Cardiac muscle cell (in vitro differentiated cells and primary cell): ENCODE data around the gene MKLN1. TPM values are rescaled to one million over a fixed set of nuclear protein-coding genes. Genes with fewer than 3 reads are reported as not detected.

Experiments used
- DNase-seq, 2 donors: peaks; one replicate each; pipeline versions ENCODE4 v3.0.0 to v3.0.0-alpha.2; 2010 to 2017; ENCODE audit warnings: low read depth in 1 of 2, low spot score in 1 of 2
- H3K27ac ChIP-seq: fragments of 200-600 bp; sonication (generic); 2 replicates; pipeline ENCODE4 v1.5.1; 2016
- H3K27me3 ChIP-seq: fragments of 200-600 bp; sonication (generic); 2 replicates; pipeline ENCODE4 v1.6.0; 2016; ENCODE audit warnings: control low read depth
- H3K36me3 ChIP-seq: fragments of 200-600 bp; sonication (generic); 2 replicates; pipeline ENCODE4 v1.5.1; 2016; ENCODE audit warnings: control low read depth
- H3K4me1 ChIP-seq: fragments of 200-600 bp; sonication (generic); 2 replicates; pipeline ENCODE4 v1.8.1; 2017; ENCODE audit warnings: low read depth, mild to moderate bottlenecking, mixed run types
- H3K4me3 ChIP-seq: fragments of 200-600 bp; sonication (generic); 2 replicates; pipeline ENCODE4 v1.5.1; 2016; ENCODE audit warnings: mild to moderate bottlenecking
- H3K9me3 ChIP-seq: fragments of 200-600 bp; sonication (generic); 2 replicates; pipeline ENCODE4 v1.5.1; 2017; ENCODE audit warnings: low read depth, mild to moderate bottlenecking, control low read depth
- polyA plus RNA-seq: library from polyadenylated mRNA; unstranded; fragments of >200 nt; fragmentation: Nextera tagmentation; extraction: Ambion mirVana; gene quantifications from 2 replicates; pipeline ENCODE4 v1.2.1, GENCODE V29; 2016
- total RNA-seq: library from RNA; depleted of rRNA; stranded (reverse); fragments of >200 nt; gene quantifications from 2 replicates; pipeline ENCODE4 v1.2.3, GENCODE V29; 2016
- TF ChIP-seq, protein P1 (sequence below): IDR thresholded peaks from 2 replicates; pipeline ENCODE4 v1.5.1; 2012; ENCODE audit warnings: low read depth, mild to moderate bottlenecking, low read length

The MKLN1 gene
- total RNA-seq (15.5 and 26.2 TPM in 2 replicates), polyA plus RNA-seq (35.5 and 41.4 TPM in 2 replicates)

DNA sequence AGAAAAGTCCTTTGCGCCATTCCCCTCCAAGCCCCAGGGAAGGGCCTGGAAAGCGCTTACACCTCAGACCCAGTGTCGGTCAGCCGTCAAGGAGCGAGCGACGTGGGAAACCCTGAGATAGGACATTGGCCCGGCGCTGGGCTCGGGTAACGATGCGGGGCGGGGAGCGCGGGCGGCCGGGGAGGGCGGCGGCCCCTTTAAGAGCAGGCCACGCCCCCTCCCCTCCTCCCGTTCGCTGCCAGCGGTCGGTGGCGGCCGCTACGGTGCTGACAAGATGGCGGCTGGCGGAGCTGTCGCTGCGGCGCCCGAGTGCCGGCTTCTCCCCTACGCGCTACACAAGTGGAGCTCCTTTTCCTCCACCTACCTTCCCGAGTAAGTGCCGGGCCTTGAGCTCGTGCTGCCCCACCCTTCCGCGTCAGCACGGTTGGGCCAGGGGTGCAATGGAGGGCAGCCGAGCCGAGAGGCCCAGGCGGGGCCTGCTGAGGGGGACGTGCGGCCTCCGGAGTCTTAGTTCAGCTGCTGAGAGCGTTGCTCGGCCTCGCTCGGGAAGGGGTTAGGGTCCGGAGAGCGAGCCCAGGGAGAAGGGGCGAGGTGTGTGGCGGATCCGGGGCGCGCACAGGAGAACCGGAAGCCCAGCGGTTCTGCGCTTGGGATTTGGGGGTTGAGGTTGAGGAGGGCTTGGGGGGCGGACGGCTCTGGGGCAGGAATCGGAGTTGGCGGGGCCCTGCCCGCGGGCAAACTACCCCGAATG lies at the start of gene MKLN1:
TSS of gene MKLN1 (plus strand) at position 251 of the 751 bp plus-strand sequence. CDS start at position 275, 24 bp downstream.
- peaks cover 17% of the 10 kb centered on the region for H3K4me1 ChIP-seq
- peak within 1 kb of the TSS; percentile 100 for H3K27ac ChIP-seq
- no peaks in the 10 kb centered on the region for H3K27me3 ChIP-seq
- H3K4me3 ChIP-seq = peak within 1 kb of the TSS; percentile 79
- TF ChIP-seq, protein P1, sequence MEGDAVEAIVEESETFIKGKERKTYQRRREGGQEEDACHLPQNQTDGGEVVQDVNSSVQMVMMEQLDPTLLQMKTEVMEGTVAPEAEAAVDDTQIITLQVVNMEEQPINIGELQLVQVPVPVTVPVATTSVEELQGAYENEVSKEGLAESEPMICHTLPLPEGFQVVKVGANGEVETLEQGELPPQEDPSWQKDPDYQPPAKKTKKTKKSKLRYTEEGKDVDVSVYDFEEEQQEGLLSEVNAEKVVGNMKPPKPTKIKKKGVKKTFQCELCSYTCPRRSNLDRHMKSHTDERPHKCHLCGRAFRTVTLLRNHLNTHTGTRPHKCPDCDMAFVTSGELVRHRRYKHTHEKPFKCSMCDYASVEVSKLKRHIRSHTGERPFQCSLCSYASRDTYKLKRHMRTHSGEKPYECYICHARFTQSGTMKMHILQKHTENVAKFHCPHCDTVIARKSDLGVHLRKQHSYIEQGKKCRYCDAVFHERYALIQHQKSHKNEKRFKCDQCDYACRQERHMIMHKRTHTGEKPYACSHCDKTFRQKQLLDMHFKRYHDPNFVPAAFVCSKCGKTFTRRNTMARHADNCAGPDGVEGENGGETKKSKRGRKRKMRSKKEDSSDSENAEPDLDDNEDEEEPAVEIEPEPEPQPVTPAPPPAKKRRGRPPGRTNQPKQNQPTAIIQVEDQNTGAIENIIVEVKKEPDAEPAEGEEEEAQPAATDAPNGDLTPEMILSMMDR = no peak
- H3K36me3 ChIP-seq = no peaks in the 10 kb centered on the region
- peak; percentile 94 to 97 for DNase-seq
- no peaks in the 10 kb centered on the region for H3K9me3 ChIP-seq

DNA sequence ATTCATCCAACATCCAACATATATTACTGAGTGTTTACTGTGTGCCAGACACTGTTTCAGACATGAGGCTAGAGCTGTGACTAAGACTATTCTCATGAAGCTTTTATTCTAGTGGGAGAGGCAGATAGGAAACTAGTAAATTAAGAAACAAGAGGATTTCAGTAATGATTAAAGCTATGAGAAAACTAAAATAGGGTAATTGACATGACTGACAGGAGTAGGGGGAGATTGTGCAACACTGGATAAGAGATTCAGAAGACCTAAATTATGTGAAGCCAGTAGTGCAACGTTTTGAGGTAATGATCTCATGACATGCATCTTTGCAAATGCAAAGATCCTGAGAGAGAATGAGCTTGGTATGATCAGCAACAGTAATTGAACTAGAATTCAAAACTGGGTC lies 48.6 kb upstream of the MKLN1 start:
- no peaks in the 10 kb centered on the region for H3K36me3 ChIP-seq

DNA sequence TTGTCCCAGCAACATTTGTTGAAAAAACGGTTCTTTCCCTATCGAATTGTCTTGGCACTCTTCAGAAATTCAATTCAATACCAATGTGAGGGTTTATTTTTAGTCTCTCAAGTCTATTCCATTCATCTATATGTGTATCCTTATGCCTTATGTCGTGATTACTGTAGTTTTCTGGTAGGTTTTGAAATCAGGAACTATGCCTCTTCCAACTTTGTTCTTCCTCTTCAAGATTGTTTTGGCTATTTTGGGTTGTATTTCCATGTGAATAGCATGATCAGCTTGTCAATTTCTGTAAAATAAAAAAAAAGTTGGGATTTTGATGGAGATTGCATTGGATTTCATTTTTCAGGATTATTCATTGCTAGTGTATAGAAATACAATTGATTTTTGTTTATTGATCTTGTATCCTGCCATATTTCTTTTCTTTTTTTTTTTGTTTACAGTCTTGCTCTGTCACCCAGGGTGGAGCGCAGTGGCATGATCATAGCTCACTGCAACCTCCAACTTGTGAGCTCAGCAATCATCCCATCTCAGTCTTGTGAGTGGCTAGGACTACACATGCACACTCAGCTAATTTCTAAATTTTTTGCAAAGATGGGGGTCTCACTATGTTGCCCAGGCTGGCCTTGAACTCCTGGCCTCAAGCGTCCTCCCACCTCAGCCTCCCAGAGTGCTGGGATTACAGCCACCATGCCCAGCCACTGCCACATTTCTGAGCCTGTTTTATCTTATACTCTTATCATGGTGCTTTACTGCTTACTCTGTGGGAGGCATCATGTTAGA lies 46.2 kb upstream of the MKLN1 start:
- H3K36me3 ChIP-seq = no peaks in the 10 kb centered on the region
- TF ChIP-seq, protein P1 = no peak

More for the DNA sequence above, 48.6 kb upstream of the MKLN1 start:
- TF ChIP-seq, protein P1 = no peak
- no peak overlapping the region for H3K4me3 ChIP-seq
- no peak for DNase-seq
- no peaks in the 10 kb centered on the region for H3K9me3 ChIP-seq
- no peaks in the 10 kb centered on the region for H3K27me3 ChIP-seq
- H3K27ac ChIP-seq = no peak overlapping the region
- no peaks in the 10 kb centered on the region for H3K4me1 ChIP-seq

DNA sequence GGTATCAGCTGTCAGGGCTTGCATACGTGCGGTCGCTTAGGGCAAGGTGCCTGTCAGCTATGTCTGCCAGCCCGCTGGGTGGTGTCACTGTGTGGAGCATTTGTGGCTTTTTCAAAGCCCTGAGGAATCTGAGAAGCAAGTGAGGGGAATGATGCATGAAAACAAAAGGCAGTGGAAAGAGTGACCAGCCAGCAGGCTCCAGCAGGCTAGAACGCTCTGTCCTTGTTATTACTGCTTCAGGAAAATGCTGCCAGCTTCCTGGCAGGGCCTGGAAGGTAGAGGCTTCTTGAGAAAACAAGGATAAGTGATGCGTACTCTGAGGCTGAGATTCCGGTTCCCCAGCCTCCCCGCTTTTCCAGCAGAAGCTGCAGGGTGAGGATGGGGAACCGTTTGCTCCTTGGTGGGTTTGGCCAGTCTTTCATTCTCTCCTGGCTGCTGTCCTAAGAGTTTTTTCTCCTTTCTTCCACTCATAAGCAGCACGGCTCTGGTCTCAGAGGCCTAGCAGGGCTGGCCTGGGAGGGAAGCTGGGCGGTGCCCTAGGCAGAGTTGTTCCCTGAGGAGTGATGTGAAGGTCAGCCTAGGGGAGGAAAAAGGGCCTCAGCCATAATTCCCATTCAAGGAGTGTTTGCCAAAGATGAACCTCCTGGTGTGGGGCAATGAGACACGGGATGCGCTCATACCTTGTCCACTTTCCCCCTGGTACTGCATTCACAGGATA lies 42.8 kb upstream of the MKLN1 start:
- Histone ChIP-seq H3K4me3 (no peak overlapping the region), H3K27me3 (no peaks in the 10 kb centered on the region), H3K9me3 (no peaks in the 10 kb centered on the region), H3K36me3 (no peaks in the 10 kb centered on the region), H3K27ac (no peak overlapping the region), H3K4me1 (no peaks in the 10 kb centered on the region)
- no peak for DNase-seq
- TF ChIP-seq, protein P1 = no peak

More for the DNA sequence above, 46.2 kb upstream of the MKLN1 start:
- no peaks in the 10 kb centered on the region for H3K4me1 ChIP-seq
- no peaks in the 10 kb centered on the region for H3K9me3 ChIP-seq
- DNase-seq = no peak
- H3K4me3 ChIP-seq = no peak overlapping the region
- H3K27me3 ChIP-seq = no peaks in the 10 kb centered on the region
- H3K27ac ChIP-seq = no peak overlapping the region

DNA sequence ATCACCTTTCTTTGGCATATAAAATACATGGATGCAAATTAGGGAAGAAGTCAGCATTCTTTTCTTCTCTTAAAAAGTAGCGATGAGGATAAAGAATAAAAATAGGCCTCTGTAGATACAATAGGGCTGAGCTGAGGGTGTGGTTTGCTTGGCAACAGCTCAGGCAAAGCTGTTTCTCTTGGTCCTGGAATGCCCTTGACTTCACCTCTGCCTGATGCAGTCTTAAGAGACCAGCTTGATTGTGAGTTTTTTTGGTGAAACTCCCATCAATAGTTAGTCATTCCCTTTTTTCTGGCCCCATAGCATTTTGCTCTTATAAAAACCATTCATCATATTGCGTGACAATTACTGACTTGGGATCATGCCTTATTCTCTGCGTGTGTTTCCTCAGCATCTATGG lies 42.1 kb upstream of the MKLN1 start:
- TF ChIP-seq, protein P1 = no peak
- Histone ChIP-seq H3K27me3 (no peaks in the 10 kb centered on the region), H3K36me3 (no peaks in the 10 kb centered on the region), H3K27ac (no peak overlapping the region), H3K4me1 (no peaks in the 10 kb centered on the region), H3K9me3 (no peaks in the 10 kb centered on the region), H3K4me3 (no peak overlapping the region)
- no peak for DNase-seq
